Caco-2 (cell line): ENCODE results near the gene NAT9. TPM values are rescaled to one million over a fixed set of nuclear protein-coding genes. Genes with fewer than 3 reads are reported as not detected.

Source experiments
- BruUV-seq: library from RNA; stranded (reverse); fragments of 400-500 nt; replicated peaks from 2 replicates; lab custom pipeline; 2021; lab: Mats Ljungman, UMichigan
- CTCF ChIA-PET: fragments of 300-600 bp; sonication (Branson Sonifier 250); formaldehyde crosslinking; loops from one replicate; lab custom pipeline; 2022; ENCODE audit warnings: antibody characterized with exemption; lab: Charles Lee
- POLR2A ChIA-PET: fragments of 300-600 bp; sonication (Branson Sonifier 250); formaldehyde crosslinking; loops from one replicate; lab custom pipeline; 2022; ENCODE audit warnings: antibody characterized with exemption; lab: Charles Lee
- DNase-seq, 2 experiments: peaks; one replicate each; pipeline versions ENCODE4 v3.0.0 to v3.0.0-alpha.2; 2020 to 2022
- H3K27me3 ChIP-seq: replicated peaks from 2 replicates; pipeline ENCODE4 v1.6.0; 2011; ENCODE audit warnings: low read length; ENCODE audit not compliant: control insufficient read depth, insufficient read depth
- H3K36me3 ChIP-seq: 2 replicates; pipeline ENCODE4 v1.5.1; 2011; ENCODE audit warnings: low read length; ENCODE audit not compliant: control insufficient read depth, insufficient read depth
- H3K4me1 ChIP-seq: fragments of 250-450 bp; sonication (Bioruptor Pico); 2 replicates; pipeline ENCODE4 v1.5.1; 2020; ENCODE audit warnings: mild to moderate bottlenecking
- H3K4me3 ChIP-seq: 2 replicates; pipeline ENCODE4 v1.5.1; 2011; ENCODE audit warnings: low read depth, mild to moderate bottlenecking, control low read depth, low read length
- H3K9me3 ChIP-seq: fragments of 250-450 bp; sonication (Bioruptor Pico); 2 replicates; pipeline ENCODE4 v1.5.1; 2020; ENCODE audit warnings: mild to moderate bottlenecking, moderate library complexity
- H3K27ac Mint-ChIP-seq: one replicate; pipeline ENCODE4 v1.8.0; 2022; ENCODE audit warnings: mixed read lengths; ENCODE audit not compliant: unreplicated experiment
- H3K27me3 Mint-ChIP-seq: one replicate; pipeline ENCODE4 v1.8.0; 2022; ENCODE audit warnings: mixed read lengths; ENCODE audit not compliant: insufficient read depth, unreplicated experiment
- H3K36me3 Mint-ChIP-seq: one replicate; pipeline ENCODE4 v1.8.0; 2022; ENCODE audit warnings: mild to moderate bottlenecking, mixed read lengths; ENCODE audit not compliant: insufficient read depth, unreplicated experiment
- H3K4me1 Mint-ChIP-seq: one replicate; pipeline ENCODE4 v1.8.0; 2022; ENCODE audit warnings: low read depth, mixed read lengths; ENCODE audit not compliant: unreplicated experiment
- H3K4me3 Mint-ChIP-seq: one replicate; pipeline ENCODE4 v1.8.0; 2022; ENCODE audit warnings: mild to moderate bottlenecking, moderate library complexity, mixed read lengths; ENCODE audit not compliant: unreplicated experiment
- H3K9me3 Mint-ChIP-seq: one replicate; pipeline ENCODE4 v1.8.0; 2022; ENCODE audit warnings: mixed read lengths; ENCODE audit not compliant: unreplicated experiment
- intact Hi-C: fragments of 100-400 bp; cut with micrococcal nuclease; formaldehyde crosslinking; loops from one replicate; pipeline ENCODE4 v1.10.0; 2022; ENCODE audit not compliant: unreplicated experiment
- total RNA-seq: library from RNA; stranded (reverse); gene quantifications from 2 replicates; pipeline ENCODE4 v1.2.3, GENCODE V29; 2022
- TF ChIP-seq, protein P1 (sequence below), 2 experiments: fragments of 200-600 bp in 1 of 2; IDR thresholded peaks; 1 replicate in 1 of 2; 2 replicates in 1 of 2; pipeline versions ENCODE4 v1.5.1 to v1.8.0; 2011 to 2022; ENCODE audit warnings: antibody characterized with exemption in 1 of 2, control low read depth in 1 of 2, inconsistent platforms in 1 of 2, low read depth in 1 of 2, low read length in 1 of 2, mild to moderate bottlenecking in 1 of 2, moderate library complexity in 1 of 2; ENCODE audit not compliant: insufficient read depth in 1 of 2, severe bottlenecking in 1 of 2, unreplicated experiment in 1 of 2

Gene NAT9
- total RNA-seq, 1 experiment from 2014 or later = 84.5 TPM

DNA sequence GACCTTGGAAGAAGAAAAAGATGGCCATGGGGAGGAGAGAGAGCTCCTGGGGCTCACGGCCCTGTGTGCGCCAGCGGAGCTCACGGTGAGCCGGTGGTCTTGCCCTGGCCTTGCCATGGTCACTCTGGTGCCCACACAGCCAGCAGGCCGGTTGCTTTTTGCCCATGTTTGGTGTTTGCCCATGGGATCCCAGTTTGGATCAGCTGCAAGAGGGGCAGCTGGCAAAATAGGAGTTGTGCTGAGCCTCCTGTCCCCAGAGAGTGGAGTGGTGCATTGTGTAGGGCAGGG lies 26.2 kb downstream of the NAT9 start:
- H3K4me3 ChIP-seq = peak overlapping the region; percentile 99
- peaks cover 45% of the 10 kb centered on the region for H3K4me1 Mint-ChIP-seq
- CTCF ChIA-PET = interaction anchor here (0.7 to 8.1 kb wide), 10 partner anchors 9 to 775 kb away, joined by 3 to 102 read pairs (median 10); partner anchors contain the start of genes NAT9 and RAB37

DNA sequence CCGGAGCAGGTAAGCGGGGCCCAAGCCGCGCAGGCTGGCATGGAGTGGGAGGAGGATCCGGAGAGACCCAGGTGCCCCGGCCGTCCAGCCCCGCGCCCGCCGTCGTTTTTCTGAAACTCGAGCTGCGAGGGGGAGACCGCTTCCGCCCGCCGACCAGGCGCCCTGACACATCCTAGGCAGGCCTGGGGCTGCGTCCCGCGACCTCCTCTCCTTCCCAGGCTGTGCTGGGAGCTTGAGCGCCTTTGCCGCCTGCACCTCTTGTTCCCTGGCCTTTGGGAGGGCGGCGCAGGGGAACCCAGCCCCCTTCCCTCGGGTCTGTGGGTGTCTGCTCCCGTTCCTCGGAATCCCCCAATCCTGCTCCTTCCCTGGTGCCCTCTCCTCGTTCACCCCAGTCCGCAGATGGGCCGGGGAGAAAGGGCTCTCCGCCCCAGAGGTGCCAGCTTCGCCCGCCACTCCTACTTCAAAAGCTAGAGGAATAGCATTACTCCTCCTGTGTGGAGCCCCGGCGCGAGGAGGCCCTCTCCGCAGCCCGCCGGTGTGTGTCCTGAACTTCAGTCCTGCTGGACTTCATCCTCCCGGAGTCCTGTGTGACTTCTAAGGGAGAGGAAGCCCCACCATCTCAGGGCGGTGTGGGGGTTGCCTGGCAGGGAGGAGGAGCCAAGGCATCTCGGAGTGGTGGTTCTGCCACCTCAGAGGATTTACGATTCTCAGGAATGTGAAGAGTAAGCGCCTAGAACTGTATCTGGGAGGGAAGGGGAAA lies 26.7 kb downstream of the NAT9 start:
- Histone ChIP-seq H3K4me1 (peaks cover 65% of the 10 kb centered on the region), H3K27me3 (no peaks in the 10 kb centered on the region), H3K36me3 (peaks cover 8% of the 10 kb centered on the region; the same call in 1 of the 2 replicates), H3K9me3 (no peaks in the 10 kb centered on the region), H3K4me3 (peak overlapping the region; percentile 99)
- POLR2A ChIA-PET = interaction anchor here (0.6 to 2.4 kb wide), 9 partner anchors 10 to 360 kb away, joined by 3 to 40 read pairs (median 8); partner anchors contain the start of genes FDXR, NAT9 and RAB37
- BruUV-seq = no TSS peak
- CTCF ChIA-PET = interaction anchor here (0.6 to 8.1 kb wide), 12 partner anchors 9 to 394 kb away, joined by 3 to 102 read pairs (median 8); partner anchors contain the start of genes NAT9 and RAB37
- Mint-ChIP-seq H3K9me3 (peaks cover 10% of the 10 kb centered on the region), H3K36me3 (peaks cover 54% of the 10 kb centered on the region), H3K4me3 (peak overlapping the region; percentile 98), H3K27me3 (no peaks in the 10 kb centered on the region), H3K4me1 (peaks cover 48% of the 10 kb centered on the region), H3K27ac (peak overlapping the region; percentile 87)
- intact Hi-C loops = loop anchor here (5.0 kb wide), 1 partner anchor 203 kb away; no protein-coding TSS in a partner anchor
- peak; percentile 57 to 81 for DNase-seq
- TF ChIP-seq, protein P1, sequence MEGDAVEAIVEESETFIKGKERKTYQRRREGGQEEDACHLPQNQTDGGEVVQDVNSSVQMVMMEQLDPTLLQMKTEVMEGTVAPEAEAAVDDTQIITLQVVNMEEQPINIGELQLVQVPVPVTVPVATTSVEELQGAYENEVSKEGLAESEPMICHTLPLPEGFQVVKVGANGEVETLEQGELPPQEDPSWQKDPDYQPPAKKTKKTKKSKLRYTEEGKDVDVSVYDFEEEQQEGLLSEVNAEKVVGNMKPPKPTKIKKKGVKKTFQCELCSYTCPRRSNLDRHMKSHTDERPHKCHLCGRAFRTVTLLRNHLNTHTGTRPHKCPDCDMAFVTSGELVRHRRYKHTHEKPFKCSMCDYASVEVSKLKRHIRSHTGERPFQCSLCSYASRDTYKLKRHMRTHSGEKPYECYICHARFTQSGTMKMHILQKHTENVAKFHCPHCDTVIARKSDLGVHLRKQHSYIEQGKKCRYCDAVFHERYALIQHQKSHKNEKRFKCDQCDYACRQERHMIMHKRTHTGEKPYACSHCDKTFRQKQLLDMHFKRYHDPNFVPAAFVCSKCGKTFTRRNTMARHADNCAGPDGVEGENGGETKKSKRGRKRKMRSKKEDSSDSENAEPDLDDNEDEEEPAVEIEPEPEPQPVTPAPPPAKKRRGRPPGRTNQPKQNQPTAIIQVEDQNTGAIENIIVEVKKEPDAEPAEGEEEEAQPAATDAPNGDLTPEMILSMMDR (IDR thresholded peaks at IDR 0.05; ENCODE audit: insufficient read depth in 1 of 2, low read depth in 1 of 2, low read length in 1 of 2, severe bottlenecking in 1 of 2, unreplicated experiment in 1 of 2) = peak in 1 of 2 experiments; percentile 2

More for the DNA sequence above, 26.2 kb downstream of the NAT9 start:
- no peaks in the 10 kb centered on the region for H3K27me3 ChIP-seq
- POLR2A ChIA-PET = interaction anchor here (0.6 to 2.4 kb wide), 9 partner anchors 10 to 359 kb away, joined by 3 to 40 read pairs (median 8); partner anchors contain the start of genes FDXR, NAT9 and RAB37
- H3K9me3 ChIP-seq = no peaks in the 10 kb centered on the region
- intact Hi-C loops = no loop called here
- peaks cover 10% of the 10 kb centered on the region for H3K9me3 Mint-ChIP-seq
- H3K36me3 ChIP-seq = peaks cover 8% of the 10 kb centered on the region; the same call in 1 of the 2 replicates
- no peak for DNase-seq
- TF ChIP-seq, protein P1 (IDR thresholded peaks at IDR 0.05; ENCODE audit: insufficient read depth in 1 of 2, low read depth in 1 of 2, low read length in 1 of 2, severe bottlenecking in 1 of 2, unreplicated experiment in 1 of 2) = no peak
- H3K27me3 Mint-ChIP-seq = no peaks in the 10 kb centered on the region
- H3K4me3 Mint-ChIP-seq = peak overlapping the region; percentile 98
- no TSS peak for BruUV-seq
- H3K36me3 Mint-ChIP-seq = peaks cover 54% of the 10 kb centered on the region
- peak overlapping the region; percentile 87 for H3K27ac Mint-ChIP-seq
- H3K4me1 ChIP-seq = peaks cover 59% of the 10 kb centered on the region

- Histone ChIP-seq H3K36me3 (peaks cover 6% of the 10 kb centered on the region; the same call in 1 of the 2 replicates), H3K9me3 (no peaks in the 10 kb centered on the region), H3K4me3 (peak within 1 kb of the TSS; percentile 99), H3K4me1 (peaks cover 65% of the 10 kb centered on the region), H3K27me3 (no peaks in the 10 kb centered on the region)
- ChIA-PET CTCF (interaction anchor here (1.0 to 8.1 kb wide), 10 partner anchors 10 to 91 kb away, joined by 3 to 102 read pairs (median 10); partner anchors contain the start of genes NAT9 and RAB37), POLR2A (interaction anchor here (0.6 to 2.4 kb wide), 8 partner anchors 11 to 124 kb away, joined by 3 to 40 read pairs (median 9); partner anchors contain the start of genes FDXR, NAT9 and RAB37)
- Mint-ChIP-seq H3K9me3 (peaks cover 10% of the 10 kb centered on the region), H3K36me3 (peaks cover 49% of the 10 kb centered on the region), H3K27ac (peak within 1 kb of the TSS; percentile 87), H3K4me3 (peak within 1 kb of the TSS; percentile 98), H3K27me3 (no peaks in the 10 kb centered on the region), H3K4me1 (peaks cover 56% of the 10 kb centered on the region)
- TF ChIP-seq, protein P1 (IDR thresholded peaks at IDR 0.05; ENCODE audit: insufficient read depth in 1 of 2, low read depth in 1 of 2, low read length in 1 of 2, severe bottlenecking in 1 of 2, unreplicated experiment in 1 of 2) = peak in 1 of 2 experiments; percentile 55
- TSS peak; percentile 55 for BruUV-seq
- peak; percentile 93 to 99 for DNase-seq
- intact Hi-C loops = loop anchor here (1.0 to 5.0 kb wide), 4 partner anchors 12 to 204 kb away; no protein-coding TSS in a partner anchor
Measured at GRCh38 chr17:74748529-74749278, 27.4 kb downstream of the NAT9 start, which contains the start of gene NHERF1. Gene NHERF1, plus strand, starts transcription at chr17:74748628. Its CDS starts 219 bp downstream, at chr17:74748847.
